Smooth muscle cell (in vitro differentiated cells): ENCODE data around the gene MAPKAP1. TPM values are rescaled to one million over a fixed set of nuclear protein-coding genes. Genes with fewer than 3 reads are reported as not detected.

Experiments
- DNase-seq: peaks from one replicate; lab custom pipeline; 2025; ENCODE audit not compliant: unreplicated experiment; lab: John Stamatoyannopoulos, UW
- H2AFZ ChIP-seq: fragments of 200-600 bp; sonication (generic); 2 replicates; pipeline ENCODE4 v1.6.0; 2016; ENCODE audit warnings: antibody characterized with exemption, low read depth, mild to moderate bottlenecking
- H3F3A ChIP-seq: fragments of 200-600 bp; sonication (generic); 2 replicates; pipeline ENCODE4 v1.6.0; 2017; ENCODE audit warnings: antibody characterized with exemption, low read depth
- H3K27ac ChIP-seq: fragments of 200-600 bp; sonication (generic); 2 replicates; pipeline ENCODE4 v1.5.1; 2016; ENCODE audit warnings: low read depth, mild to moderate bottlenecking
- H3K27me3 ChIP-seq: fragments of 200-600 bp; sonication (generic); 2 replicates; pipeline ENCODE4 v1.6.1; 2016; ENCODE audit warnings: low read depth, mild to moderate bottlenecking
- H3K36me3 ChIP-seq: fragments of 200-600 bp; sonication (generic); 2 replicates; pipeline ENCODE4 v1.5.1; 2016; ENCODE audit warnings: low read depth
- H3K4me1 ChIP-seq: fragments of 200-600 bp; sonication (generic); 2 replicates; pipeline ENCODE4 v1.5.1; 2016; ENCODE audit warnings: low read depth
- H3K4me2 ChIP-seq: fragments of 200-600 bp; sonication (generic); 2 replicates; pipeline ENCODE4 v1.6.0; 2016; ENCODE audit warnings: mild to moderate bottlenecking
- H3K4me3 ChIP-seq: fragments of 200-600 bp; sonication (generic); 2 replicates; pipeline ENCODE4 v1.5.1; 2016; ENCODE audit warnings: mild to moderate bottlenecking
- H3K79me2 ChIP-seq: fragments of 200-600 bp; sonication (generic); 2 replicates; pipeline ENCODE4 v1.6.0; 2016; ENCODE audit warnings: low read depth, mild to moderate bottlenecking
- H3K9ac ChIP-seq: fragments of 200-600 bp; sonication (generic); 2 replicates; pipeline ENCODE4 v1.6.0; 2016; ENCODE audit warnings: low read depth
- H3K9me3 ChIP-seq: fragments of 200-600 bp; sonication (generic); replicated peaks from 2 replicates; pipeline ENCODE4 v1.5.1; 2016; ENCODE audit warnings: low read depth
- H4K20me1 ChIP-seq: fragments of 200-600 bp; sonication (generic); 2 replicates; pipeline ENCODE4 v1.6.0; 2016; ENCODE audit warnings: low read depth
- CTCF ChIP-seq: fragments of 200-600 bp; sonication (generic); IDR thresholded peaks from 2 replicates; pipeline ENCODE4 v1.5.1; 2017; ENCODE audit warnings: borderline replicate concordance, mild to moderate bottlenecking, antibody characterized with exemption; ENCODE audit not compliant: insufficient read depth, poor library complexity, severe bottlenecking
- WGBS: methylation state at CpG from one replicate; pipeline ENCODE4 v1.1.7; 2016; ENCODE audit warnings: low lambda C conversion rate; 5-methylcytosine and 5-hydroxymethylcytosine counted together
- polyA plus RNA-seq: library from polyadenylated mRNA; unstranded; fragments of >200 nt; fragmentation: Nextera tagmentation; extraction: Ambion mirVana; gene quantifications from 2 replicates; pipeline ENCODE4 v1.2.1, GENCODE V29; 2016
- total RNA-seq: library from RNA; depleted of rRNA; stranded (reverse); fragments of >200 nt; gene quantifications from 2 replicates; pipeline ENCODE4 v1.2.3, GENCODE V29; 2014

The MAPKAP1 gene
- total and polyA plus RNA-seq, 2 experiments from 2014 or later, result 50.1 to 74.5 TPM

DNA sequence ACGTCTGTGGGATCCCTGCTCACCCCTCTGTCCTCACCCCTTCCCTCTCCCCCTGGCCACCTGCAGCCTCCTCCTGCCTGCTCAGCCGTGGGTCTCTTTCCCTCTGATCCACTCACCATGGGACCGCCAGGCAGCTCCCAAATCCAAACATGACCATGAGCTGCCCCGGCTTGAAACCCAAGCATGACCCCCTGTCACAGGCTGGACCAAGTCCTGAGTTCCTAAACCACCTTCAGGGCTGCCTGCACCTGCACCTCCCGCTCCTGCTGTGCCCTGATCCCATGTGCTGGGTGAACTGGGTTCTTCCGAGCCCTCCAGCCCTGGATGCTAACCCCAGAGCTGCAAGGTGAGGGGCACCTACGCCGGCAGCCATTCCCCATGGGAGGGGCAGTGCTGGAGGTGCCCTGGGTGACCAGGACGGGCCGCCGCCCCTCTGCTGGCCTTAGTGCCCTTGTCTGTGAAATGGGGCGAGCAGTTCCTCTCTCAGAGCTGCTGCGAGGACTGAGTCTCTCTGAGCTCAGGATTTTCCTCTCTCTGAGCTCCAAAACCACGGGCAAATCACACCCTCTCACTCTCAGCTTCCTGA lies 295.7 kb downstream of the MAPKAP1 start:
- H3K27me3 ChIP-seq, result no peaks in the 10 kb centered on the region
- no peaks in the 10 kb centered on the region for H3F3A ChIP-seq
- H3K9me3 ChIP-seq, result no peaks in the 10 kb centered on the region
- H4K20me1 ChIP-seq, result no peaks in the 10 kb centered on the region
- DNase-seq, result no peak
- TF ChIP-seq CTCF, result no peak
- WGBS, result 90% methylated on average over 13 of the region's 14 CpGs
- H3K36me3 ChIP-seq, result no peaks in the 10 kb centered on the region
- no peak overlapping the region for H3K9ac ChIP-seq
- H3K79me2 ChIP-seq, result no peaks in the 10 kb centered on the region
- H2AFZ ChIP-seq, result no peak overlapping the region
- no peak overlapping the region for H3K4me3 ChIP-seq
- H3K4me1 ChIP-seq, result no peaks in the 10 kb centered on the region
- no peak overlapping the region for H3K4me2 ChIP-seq
- no peak overlapping the region for H3K27ac ChIP-seq

DNA sequence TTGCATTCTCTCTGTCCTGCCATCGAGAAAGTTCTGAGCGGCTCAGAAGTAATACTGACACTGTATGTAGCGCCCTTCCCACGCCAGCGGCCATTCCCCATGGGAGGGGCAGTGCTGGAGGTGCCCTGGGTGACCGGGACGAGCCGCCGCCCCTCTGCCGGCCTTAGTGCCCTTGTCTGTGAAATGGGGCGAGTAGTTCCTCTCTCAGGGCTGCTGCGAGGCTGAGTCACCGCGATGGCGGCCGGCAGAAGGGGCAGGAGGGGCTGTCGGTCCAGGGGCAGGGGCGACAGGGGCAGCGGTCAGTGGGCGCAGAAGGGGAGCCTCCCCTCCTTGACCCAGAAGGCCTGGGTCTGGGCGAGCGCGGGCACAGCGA lies 296.5 kb downstream of the MAPKAP1 start:
- Histone ChIP-seq H4K20me1 (no peaks in the 10 kb centered on the region), H3K9me3 (no peaks in the 10 kb centered on the region), H3K9ac (no peak overlapping the region), H3K27ac (no peak overlapping the region), H3K4me2 (no peak overlapping the region), H3K4me1 (no peaks in the 10 kb centered on the region), H3K4me3 (no peak overlapping the region), H3K36me3 (no peaks in the 10 kb centered on the region), H3K79me2 (no peaks in the 10 kb centered on the region), H3F3A (peaks cover 6% of the 10 kb centered on the region), H2AFZ (no peak overlapping the region), H3K27me3 (no peaks in the 10 kb centered on the region)
- DNase-seq, result no peak
- no peak for TF ChIP-seq CTCF
- WGBS, result 96% methylated on average over 22 of the region's 24 CpGs

DNA sequence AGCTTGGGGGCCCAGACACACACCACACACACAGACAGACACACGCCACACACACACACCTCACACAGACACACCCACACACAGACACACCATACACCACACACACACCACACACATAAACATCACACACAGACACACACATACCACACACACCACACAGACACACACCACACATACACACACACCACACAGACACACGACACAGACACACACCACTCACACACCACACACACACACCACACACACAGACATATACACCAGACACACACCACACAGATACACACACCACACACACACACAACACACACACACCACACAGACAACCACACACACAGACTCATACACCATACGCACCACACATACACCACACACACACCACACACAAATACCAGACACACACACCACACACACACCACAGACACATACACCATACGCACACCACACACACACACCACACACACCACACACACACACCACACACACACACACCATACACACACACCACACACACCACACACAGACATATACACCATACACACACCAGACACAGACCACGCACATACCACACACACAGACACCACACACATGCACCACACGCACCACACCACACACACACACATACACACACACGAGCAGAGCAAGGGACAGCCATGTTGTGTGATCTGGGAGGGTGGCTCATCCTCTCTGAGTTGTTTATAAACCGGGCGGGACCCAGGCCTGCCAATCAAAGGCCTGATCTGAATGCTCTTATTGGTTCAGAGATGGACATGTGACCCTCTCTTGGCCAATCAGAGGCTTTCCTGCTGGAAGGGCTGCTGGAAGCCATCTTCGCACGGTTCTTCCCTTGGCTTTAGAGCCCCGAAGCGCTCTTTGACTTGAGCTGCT lies 297.1 kb downstream of the MAPKAP1 start:
- Histone ChIP-seq H3K27me3 (no peaks in the 10 kb centered on the region), H3K9me3 (no peaks in the 10 kb centered on the region), H2AFZ (no peak overlapping the region), H3K36me3 (no peaks in the 10 kb centered on the region), H3K4me2 (no peak overlapping the region), H3K27ac (no peak overlapping the region), H3K9ac (no peak overlapping the region), H3F3A (peaks cover 6% of the 10 kb centered on the region), H3K4me3 (no peak overlapping the region), H3K4me1 (no peaks in the 10 kb centered on the region), H3K79me2 (no peaks in the 10 kb centered on the region), H4K20me1 (no peaks in the 10 kb centered on the region)
- WGBS, result over 99% methylated on average over 12 of the region's 13 CpGs
- TF ChIP-seq CTCF, result no peak
- no peak for DNase-seq
